Measurements from ENCODE around the gene KIF23.

GRCh38 chr15:69460481-69460880, 46.3 kb downstream of the KIF23 start:
- TF ChIP-seq CTCF (IDR thresholded peaks at IDR 0.05) (no peak), ETV6 (CRISPR knock-in tag; IDR thresholded peaks at IDR 0.05) (no peak), IRF1 (CRISPR knock-in tag; IDR thresholded peaks at IDR 0.05) (no peak), TEAD4 (CRISPR knock-in tag; IDR thresholded peaks at IDR 0.05) (no peak), STAT6 (CRISPR knock-in tag; conservative IDR thresholded peaks at IDR 0.05; ENCODE audit: low read depth) (no peak), CREB1 (CRISPR knock-in tag; IDR thresholded peaks at IDR 0.05) (no peak)
